SK-N-SH treated with all-trans-retinoic acid at 6 μM for 48 hours (cell line): ENCODE results near the gene LYSMD3.

Experiments used
- ATAC-seq: fragments of 200-7000 bp; cut with Tn5 transposase; 3 replicates; pipeline ENCODE4 v1.9.1; 2020; ENCODE audit warnings: mild to moderate bottlenecking, moderate library complexity
- CREB5 ChIP-seq: fragments of 250-450 bp; sonication (Bioruptor Pico); IDR thresholded peaks from 2 replicates; pipeline ENCODE4 v1.5.1; 2020; ENCODE audit warnings: low read depth, mild to moderate bottlenecking, moderate library complexity
- ESRRG ChIP-seq: fragments of 250-450 bp; sonication (Bioruptor Pico); IDR thresholded peaks from 2 replicates; pipeline ENCODE4 v1.6.1; 2021; ENCODE audit warnings: mild to moderate bottlenecking
- GLIS3 ChIP-seq: fragments of 250-450 bp; sonication (Bioruptor Pico); IDR thresholded peaks from 2 replicates; pipeline ENCODE4 v1.5.0; 2020; ENCODE audit warnings: mild to moderate bottlenecking, moderate library complexity
- ISL1 ChIP-seq: fragments of 250-450 bp; sonication (Bioruptor Pico); IDR thresholded peaks from 2 replicates; pipeline ENCODE4 v2.1.2; 2022; ENCODE audit warnings: mild to moderate bottlenecking, moderate library complexity
- OSR1 ChIP-seq: fragments of 250-450 bp; sonication (Bioruptor Pico); IDR thresholded peaks from 2 replicates; pipeline ENCODE4 v1.8.0; 2022; ENCODE audit warnings: moderate library complexity, mild to moderate bottlenecking, inconsistent platforms
- PPARA ChIP-seq: fragments of 250-450 bp; sonication (Bioruptor Pico); IDR thresholded peaks from 2 replicates; pipeline ENCODE4 v1.5.0; 2020; ENCODE audit warnings: mild to moderate bottlenecking, borderline replicate concordance
- RARB ChIP-seq: fragments of 250-450 bp; sonication (Bioruptor Pico); IDR thresholded peaks from 2 replicates; pipeline ENCODE4 v1.8.0; 2021; ENCODE audit warnings: mild to moderate bottlenecking, moderate library complexity
- SNAI2 ChIP-seq: fragments of 250-450 bp; sonication (Bioruptor Pico); IDR thresholded peaks from 2 replicates; pipeline ENCODE4 v1.5.0; 2020; ENCODE audit warnings: mild to moderate bottlenecking, moderate library complexity
- TCF4 ChIP-seq: fragments of 250-450 bp; sonication (Bioruptor Pico); IDR thresholded peaks from 2 replicates; pipeline ENCODE4 v1.8.0; 2021; ENCODE audit warnings: mild to moderate bottlenecking, moderate library complexity, borderline replicate concordance
- TOX ChIP-seq: fragments of 250-450 bp; sonication (Bioruptor Pico); IDR thresholded peaks from 2 replicates; pipeline ENCODE4 v1.8.0; 2021; ENCODE audit warnings: mild to moderate bottlenecking, moderate library complexity, borderline replicate concordance
- TSHZ2 ChIP-seq: fragments of 250-450 bp; sonication (Bioruptor Pico); IDR thresholded peaks from 2 replicates; pipeline ENCODE4 v1.5.0; 2020; ENCODE audit warnings: mild to moderate bottlenecking, moderate library complexity
- ZC3H10 ChIP-seq: fragments of 250-450 bp; sonication (Bioruptor Pico); IDR thresholded peaks from 2 replicates; pipeline ENCODE4 v1.5.1; 2021; ENCODE audit warnings: mild to moderate bottlenecking, moderate library complexity
- ZFP3 ChIP-seq: fragments of 250-450 bp; sonication (Bioruptor Pico); IDR thresholded peaks from 2 replicates; pipeline ENCODE4 v1.5.0; 2020; ENCODE audit warnings: mild to moderate bottlenecking, moderate library complexity
- ZFP30 ChIP-seq: fragments of 450-650 bp; formaldehyde crosslinking; IDR thresholded peaks from 2 replicates; pipeline ENCODE4 v1.5.0; 2022; ENCODE audit warnings: mild to moderate bottlenecking, moderate library complexity
- ZNF565 ChIP-seq: fragments of 450-650 bp; formaldehyde crosslinking; conservative IDR thresholded peaks from 2 replicates; pipeline ENCODE4 v1.5.0; 2020; ENCODE audit warnings: low read depth, mild to moderate bottlenecking, moderate library complexity
- ZNF70 ChIP-seq: fragments of 450-650 bp; formaldehyde crosslinking; IDR thresholded peaks from 2 replicates; pipeline ENCODE4 v1.5.0; 2020; ENCODE audit warnings: mild to moderate bottlenecking, moderate library complexity
- ZNF8 ChIP-seq: fragments of 450-650 bp; formaldehyde crosslinking; IDR thresholded peaks from 2 replicates; pipeline ENCODE4 v1.5.0; 2020; ENCODE audit warnings: mild to moderate bottlenecking, moderate library complexity
- TF ChIP-seq, protein P1 (sequence below): fragments of 250-450 bp; sonication (Bioruptor Pico); IDR thresholded peaks from 2 replicates; pipeline ENCODE4 v1.8.0; 2020; ENCODE audit warnings: mild to moderate bottlenecking, moderate library complexity, borderline replicate concordance
- TF ChIP-seq, protein P2 (sequence below): fragments of 250-450 bp; sonication (Bioruptor Pico); IDR thresholded peaks from 2 replicates; pipeline ENCODE4 v1.8.0; 2021; ENCODE audit warnings: low read depth, mild to moderate bottlenecking, moderate library complexity, borderline replicate concordance
- TF ChIP-seq, protein P3 (sequence below): fragments of 250-450 bp; sonication (Bioruptor Pico); IDR thresholded peaks from 2 replicates; pipeline ENCODE4 v1.5.1; 2021; ENCODE audit warnings: mild to moderate bottlenecking, moderate library complexity

LYSMD3 gene

DNA sequence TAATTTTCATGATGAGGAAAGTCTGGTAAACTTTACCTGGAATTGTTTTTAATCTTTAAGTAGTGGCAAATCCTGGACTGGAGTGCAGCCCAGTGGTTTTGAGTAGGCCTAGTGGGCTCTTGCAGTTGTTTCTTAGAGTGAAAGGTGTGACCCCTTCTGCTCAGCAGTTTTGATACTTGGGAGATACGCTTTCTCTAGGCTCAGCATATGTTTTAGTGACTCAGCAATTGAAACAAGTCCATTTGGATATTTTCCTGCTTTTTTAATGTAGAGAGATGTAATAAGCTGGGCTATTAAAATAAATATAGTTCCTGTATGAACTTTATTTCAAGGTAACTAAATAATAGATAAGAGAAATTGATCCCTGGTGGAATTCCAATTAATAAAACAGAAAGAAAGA, 48.7 kb downstream of the LYSMD3 start:
- TF ChIP-seq RARB = no peak
- TF ChIP-seq, all 23 proteins: peak for 0
- ATAC-seq = no peak

GRCh38 chr5:90479611-90480385, 49.6 kb downstream of the LYSMD3 start:
- ATAC-seq = no peak
- no peak for TF ChIP-seq CREB5 (CRISPR knock-in tag)
- TF ChIP-seq ZNF8 (CRISPR knock-in tag) = no peak
- TF ChIP-seq SNAI2 = no peak
- TF ChIP-seq TCF4 = no peak
- TF ChIP-seq ESRRG (CRISPR knock-in tag) = no peak
- no peak for TF ChIP-seq GLIS3
- no peak for TF ChIP-seq ZC3H10 (CRISPR knock-in tag)
- TF ChIP-seq PPARA (CRISPR knock-in tag) = no peak
- TF ChIP-seq TOX (CRISPR knock-in tag) = no peak
- TF ChIP-seq RARB = no peak
- no peak for TF ChIP-seq OSR1
- TF ChIP-seq ZNF70 (CRISPR knock-in tag) = no peak
- TF ChIP-seq, protein P1, sequence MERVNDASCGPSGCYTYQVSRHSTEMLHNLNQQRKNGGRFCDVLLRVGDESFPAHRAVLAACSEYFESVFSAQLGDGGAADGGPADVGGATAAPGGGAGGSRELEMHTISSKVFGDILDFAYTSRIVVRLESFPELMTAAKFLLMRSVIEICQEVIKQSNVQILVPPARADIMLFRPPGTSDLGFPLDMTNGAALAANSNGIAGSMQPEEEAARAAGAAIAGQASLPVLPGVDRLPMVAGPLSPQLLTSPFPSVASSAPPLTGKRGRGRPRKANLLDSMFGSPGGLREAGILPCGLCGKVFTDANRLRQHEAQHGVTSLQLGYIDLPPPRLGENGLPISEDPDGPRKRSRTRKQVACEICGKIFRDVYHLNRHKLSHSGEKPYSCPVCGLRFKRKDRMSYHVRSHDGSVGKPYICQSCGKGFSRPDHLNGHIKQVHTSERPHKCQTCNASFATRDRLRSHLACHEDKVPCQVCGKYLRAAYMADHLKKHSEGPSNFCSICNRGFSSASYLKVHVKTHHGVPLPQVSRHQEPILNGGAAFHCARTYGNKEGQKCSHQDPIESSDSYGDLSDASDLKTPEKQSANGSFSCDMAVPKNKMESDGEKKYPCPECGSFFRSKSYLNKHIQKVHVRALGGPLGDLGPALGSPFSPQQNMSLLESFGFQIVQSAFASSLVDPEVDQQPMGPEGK (CRISPR knock-in tag) = no peak

- TF ChIP-seq ZFP30 (CRISPR knock-in tag) (no peak), ZC3H10 (CRISPR knock-in tag) (no peak)
- no peak for ATAC-seq
Observed at GRCh38 chr5:90477621-90478215, 51.7 kb downstream of the LYSMD3 start.

- no peak for ATAC-seq
- TF ChIP-seq ZFP30 (CRISPR knock-in tag) (no peak), ISL1 (no peak), TSHZ2 (CRISPR knock-in tag) (no peak), ZNF565 (CRISPR knock-in tag) (no peak), ZNF8 (CRISPR knock-in tag) (no peak), ZFP3 (CRISPR knock-in tag) (no peak), TCF4 (no peak)
- TF ChIP-seq, protein P2, sequence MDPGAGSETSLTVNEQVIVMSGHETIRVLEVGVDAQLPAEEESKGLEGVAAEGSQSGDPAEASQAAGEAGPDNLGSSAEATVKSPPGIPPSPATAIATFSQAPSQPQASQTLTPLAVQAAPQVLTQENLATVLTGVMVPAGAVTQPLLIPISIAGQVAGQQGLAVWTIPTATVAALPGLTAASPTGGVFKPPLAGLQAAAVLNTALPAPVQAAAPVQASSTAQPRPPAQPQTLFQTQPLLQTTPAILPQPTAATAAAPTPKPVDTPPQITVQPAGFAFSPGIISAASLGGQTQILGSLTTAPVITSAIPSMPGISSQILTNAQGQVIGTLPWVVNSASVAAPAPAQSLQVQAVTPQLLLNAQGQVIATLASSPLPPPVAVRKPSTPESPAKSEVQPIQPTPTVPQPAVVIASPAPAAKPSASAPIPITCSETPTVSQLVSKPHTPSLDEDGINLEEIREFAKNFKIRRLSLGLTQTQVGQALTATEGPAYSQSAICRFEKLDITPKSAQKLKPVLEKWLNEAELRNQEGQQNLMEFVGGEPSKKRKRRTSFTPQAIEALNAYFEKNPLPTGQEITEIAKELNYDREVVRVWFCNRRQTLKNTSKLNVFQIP (CRISPR knock-in tag) = no peak
- TF ChIP-seq, protein P3, sequence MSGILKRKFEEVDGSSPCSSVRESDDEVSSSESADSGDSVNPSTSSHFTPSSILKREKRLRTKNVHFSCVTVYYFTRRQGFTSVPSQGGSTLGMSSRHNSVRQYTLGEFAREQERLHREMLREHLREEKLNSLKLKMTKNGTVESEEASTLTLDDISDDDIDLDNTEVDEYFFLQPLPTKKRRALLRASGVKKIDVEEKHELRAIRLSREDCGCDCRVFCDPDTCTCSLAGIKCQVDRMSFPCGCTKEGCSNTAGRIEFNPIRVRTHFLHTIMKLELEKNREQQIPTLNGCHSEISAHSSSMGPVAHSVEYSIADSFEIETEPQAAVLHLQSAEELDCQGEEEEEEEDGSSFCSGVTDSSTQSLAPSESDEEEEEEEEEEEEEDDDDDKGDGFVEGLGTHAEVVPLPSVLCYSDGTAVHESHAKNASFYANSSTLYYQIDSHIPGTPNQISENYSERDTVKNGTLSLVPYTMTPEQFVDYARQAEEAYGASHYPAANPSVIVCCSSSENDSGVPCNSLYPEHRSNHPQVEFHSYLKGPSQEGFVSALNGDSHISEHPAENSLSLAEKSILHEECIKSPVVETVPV (CRISPR knock-in tag) = no peak
- TF ChIP-seq, all 23 proteins: peak for 0
Observed at GRCh38 chr5:90477073-90477472, 52.3 kb downstream of the LYSMD3 start.
